ENCODE results near the gene TRAM2. TPM values are rescaled to one million over a fixed set of nuclear protein-coding genes. Genes with fewer than 3 reads are reported as not detected.

Gene TRAM2
- total and polyA plus RNA-seq, 2 of the 8 experiments (the other 6 are each of a cell fraction or from before 2014, with no cell fraction given) = 9.0 to 21.4 TPM

- Histone ChIP-seq H3K14ac (ENCODE audit: insufficient read length) (no peak overlapping the region), H3K36me3 (ENCODE audit: control insufficient read depth in 2 of 4, insufficient read depth in 4 of 4, low read length in 3 of 4) (peaks cover 0 to 4% (median 2%) of the 10 kb centered on the region in 4 experiments; a peak in 1 of 8 replicates), H3K4me2 (ENCODE audit: insufficient read depth in 1 of 2, low read depth in 2 of 2, low read length in 2 of 2) (no peak overlapping the region), H3K4me1 (replicated peaks in 1 of 4; ENCODE audit: control insufficient read depth in 3 of 4, insufficient read depth in 4 of 4, low read length in 3 of 4) (peaks cover 0 to 4% (median 1%) of the 10 kb centered on the region in 4 experiments; a peak in 2 of 7 replicates), H3K18ac (ENCODE audit: extremely low read depth, low read length) (no peak overlapping the region), H3K4ac (replicated peaks; ENCODE audit: insufficient read length, low read depth, low read length) (no peak overlapping the region), H3K56ac (replicated peaks; ENCODE audit: insufficient read length, low read depth, low read length) (no peak overlapping the region), H3K79me2 (ENCODE audit: control insufficient read depth in 1 of 2, insufficient read depth in 2 of 2, low read length in 2 of 2) (no peaks in the 10 kb centered on the region), H4K5ac (ENCODE audit: insufficient read length, low read depth, low read length) (no peak overlapping the region), H2BK20ac (ENCODE audit: low read length) (no peak overlapping the region), H3K4me3 (ENCODE audit: extremely low read depth in 1 of 4, insufficient read depth in 2 of 4, low read depth in 3 of 4, low read length in 4 of 4) (no peak overlapping the region), H3K23ac (ENCODE audit: insufficient read length) (no peak overlapping the region), H2BK15ac (ENCODE audit: low read length) (no peak overlapping the region), H4K8ac (ENCODE audit: extremely low read depth, insufficient read depth, low read length) (no peak overlapping the region), H2BK12ac (ENCODE audit: low read depth, low read length) (no peak overlapping the region), H3K9me3 (ENCODE audit: insufficient read depth in 2 of 2, low read depth in 1 of 2, low read length in 1 of 2) (no peaks in the 10 kb centered on the region), H4K20me1 (replicated peaks in 1 of 2; ENCODE audit: control insufficient read depth in 1 of 2, insufficient read depth in 2 of 2, low read length in 2 of 2) (no peaks in the 10 kb centered on the region), H3K23me2 (ENCODE audit: low read depth, low read length) (no peaks in the 10 kb centered on the region), H3K27ac (ENCODE audit: low read depth, low read length) (no peak overlapping the region), H2AK5ac (ENCODE audit: low read depth, low read length) (no peak overlapping the region), H2BK120ac (replicated peaks; ENCODE audit: low read depth, low read length) (no peak overlapping the region), H2AFZ (ENCODE audit: low read length) (no peak overlapping the region), H4K91ac (replicated peaks; ENCODE audit: insufficient read length, low read length) (no peak overlapping the region), H2BK5ac (ENCODE audit: low read depth, low read length) (no peak overlapping the region), H3K9ac (replicated peaks in 1 of 4; ENCODE audit: extremely low read depth in 1 of 4, low read depth in 3 of 4, low read length in 3 of 4) (no peak overlapping the region), H3K27me3 (replicated peaks in 1 of 4; ENCODE audit: control insufficient read depth in 3 of 4, extremely low read depth in 1 of 4, insufficient read depth in 3 of 4, low read length in 3 of 4) (no peaks in the 10 kb centered on the region), H3K79me1 (ENCODE audit: low read depth, low read length) (0 out of 2 replicates have a peak, but pooled peaks cover 2% of the 10 kb centered on the region)
- WGBS, 2 experiments (ENCODE audit: extremely low coverage in 1 of 2, insufficient coverage in 1 of 2, insufficient read length in 1 of 2, insufficient replicate concordance in 2 of 2, low coverage in 1 of 2, low lambda C conversion rate in 2 of 2, missing lambda C conversion rate in 1 of 2) = 79% methylated on average over 4 of the region's 4 CpGs; no CpG with 5 or more reads in 1 of the 2 experiments
- no peak for DNase-seq (ENCODE audit: low read depth in 1 of 2, low spot score in 2 of 2)
- CTCF ChIA-PET (ENCODE audit: partially characterized antibody) = interaction anchor here (0.6 to 0.9 kb wide), 2 partner anchors 15 to 232 kb away, joined by 3 read pairs; partner anchors contain the start of gene GSTA2
- POLR2A ChIA-PET (ENCODE audit: partially characterized antibody) = no interaction called here
- no peak for FAIRE-seq
- TF ChIP-seq POU5F1 (IDR thresholded peaks at IDR 0.05; ENCODE audit: low read depth, low read length) (no peak), EZH2 (IDR thresholded peaks at IDR 0.05; ENCODE audit: low read depth, low read length, severe bottlenecking) (no peak), RXRA (IDR thresholded peaks at IDR 0.05; ENCODE audit: insufficient read depth, low read depth, low read length) (no peak), TBP (IDR thresholded peaks at IDR 0.05; ENCODE audit: low read depth, low read length) (no peak), SUZ12 (IDR thresholded peaks at IDR 0.05; ENCODE audit: low read length) (no peak), CTBP2 (IDR thresholded peaks at IDR 0.05; ENCODE audit: borderline replicate concordance, insufficient read depth, insufficient read length, low read length) (no peak), PHF8 (conservative IDR thresholded peaks at IDR 0.05; ENCODE audit: low read depth, low read length) (no peak)
Measured at GRCh38 chr6:52531396-52531795, 45.5 kb downstream of the TRAM2 start.
